WTC11 (cell line): ENCODE measurements around the gene MERTK. TPM values are rescaled to one million over a fixed set of nuclear protein-coding genes. Genes with fewer than 3 reads are reported as not detected.

Experiments used
- ATAC-seq: fragments of 200-7000 bp; cut with Tn5 transposase; 2 replicates; pipeline ENCODE4 v1.10.0; 2021; ENCODE audit warnings: mild to moderate bottlenecking, moderate library complexity
- CTCF ChIA-PET: fragments of 300-600 bp; sonication (Branson Sonifier 250); formaldehyde crosslinking; loops from one replicate; lab custom pipeline; 2021; ENCODE audit warnings: antibody characterized with exemption; lab: Charles Lee
- POLR2A ChIA-PET: fragments of 350-600 bp; sonication (Branson Sonifier 250); formaldehyde crosslinking; loops from one replicate; lab custom pipeline; 2021; ENCODE audit warnings: antibody characterized with exemption; lab: Charles Lee
- DNase-seq: peaks from one replicate; pipeline ENCODE4 v3.0.0; 2021; ENCODE audit warnings: low spot score
- H3K27ac Mint-ChIP-seq: 2 replicates; pipeline ENCODE4 v1.8.0; 2021; ENCODE audit warnings: mixed read lengths
- H3K27me3 Mint-ChIP-seq: 2 replicates; pipeline ENCODE4 v1.8.0; 2021; ENCODE audit warnings: low read depth, mild to moderate bottlenecking, moderate library complexity, mixed read lengths
- H3K36me3 Mint-ChIP-seq: 2 replicates; pipeline ENCODE4 v1.8.0; 2021; ENCODE audit warnings: mixed read lengths
- H3K4me1 Mint-ChIP-seq: 2 replicates; pipeline ENCODE4 v1.8.0; 2022; ENCODE audit warnings: mixed read lengths
- H3K4me3 Mint-ChIP-seq: 2 replicates; pipeline ENCODE4 v1.8.0; 2021; ENCODE audit warnings: mild to moderate bottlenecking, moderate library complexity, mixed read lengths
- H3K9me3 Mint-ChIP-seq: 2 replicates; pipeline ENCODE4 v1.8.0; 2021; ENCODE audit warnings: mixed read lengths
- CREM ChIP-seq: sonication (generic); formaldehyde crosslinking; IDR thresholded peaks from 2 replicates; pipeline ENCODE4 v1.8.1; 2022; ENCODE audit warnings: mild to moderate bottlenecking, missing genetic modification reagents, moderate library complexity
- ELF4 ChIP-seq: sonication (generic); formaldehyde crosslinking; IDR thresholded peaks from 2 replicates; pipeline ENCODE4 v1.8.1; 2022; ENCODE audit warnings: low read depth, mild to moderate bottlenecking, moderate library complexity, missing genetic modification reagents
- EMX1 ChIP-seq: fragments of 250-450 bp; sonication (Bioruptor Pico); IDR thresholded peaks from 2 replicates; pipeline ENCODE4 v1.8.0; 2021; ENCODE audit warnings: mild to moderate bottlenecking
- ETV6 ChIP-seq: sonication (generic); formaldehyde crosslinking; IDR thresholded peaks from 2 replicates; pipeline ENCODE4 v1.8.1; 2022; ENCODE audit warnings: mild to moderate bottlenecking, missing genetic modification reagents
- JAZF1 ChIP-seq: fragments of 250-450 bp; sonication (Bioruptor Pico); IDR thresholded peaks from 2 replicates; pipeline ENCODE4 v1.9.0; 2021; ENCODE audit warnings: moderate library complexity, mild to moderate bottlenecking, inconsistent platforms
- MYBL2 ChIP-seq: sonication (generic); formaldehyde crosslinking; IDR thresholded peaks from 2 replicates; pipeline ENCODE4 v1.8.1; 2023; ENCODE audit warnings: mild to moderate bottlenecking, moderate library complexity, missing genetic modification reagents
- NFE2L1 ChIP-seq: sonication (generic); formaldehyde crosslinking; IDR thresholded peaks from 2 replicates; pipeline ENCODE4 v1.8.1; 2023; ENCODE audit warnings: missing genetic modification reagents
- NR3C1 ChIP-seq: sonication (generic); formaldehyde crosslinking; conservative IDR thresholded peaks from 2 replicates; pipeline ENCODE4 v1.8.1; 2023; ENCODE audit warnings: low read depth, mild to moderate bottlenecking, missing genetic modification reagents
- OVOL2 ChIP-seq: fragments of 250-450 bp; sonication (Bioruptor Pico); IDR thresholded peaks from 2 replicates; pipeline ENCODE4 v1.9.0; 2021; ENCODE audit warnings: mild to moderate bottlenecking, borderline replicate concordance
- ZBTB21 ChIP-seq: sonication (generic); formaldehyde crosslinking; IDR thresholded peaks from 2 replicates; pipeline ENCODE4 v1.8.1; 2023; ENCODE audit warnings: mild to moderate bottlenecking, missing genetic modification reagents, borderline replicate concordance
- ZNF219 ChIP-seq: sonication (generic); formaldehyde crosslinking; IDR thresholded peaks from 2 replicates; pipeline ENCODE4 v1.8.0; 2023; ENCODE audit warnings: missing genetic modification reagents, mild to moderate bottlenecking, borderline replicate concordance
- ZNF317 ChIP-seq: sonication (generic); formaldehyde crosslinking; IDR thresholded peaks from 2 replicates; pipeline ENCODE4 v1.8.1; 2023; ENCODE audit warnings: low read depth, mild to moderate bottlenecking, moderate library complexity, missing genetic modification reagents, borderline replicate concordance
- ZNF396 ChIP-seq: fragments of 250-450 bp; sonication (Bioruptor Pico); IDR thresholded peaks from 2 replicates; pipeline ENCODE4 v1.8.0; 2021; ENCODE audit warnings: mild to moderate bottlenecking, moderate library complexity, borderline replicate concordance
- ZNF416 ChIP-seq: fragments of 250-450 bp; sonication (Bioruptor Pico); IDR thresholded peaks from 2 replicates; pipeline ENCODE4 v1.9.0; 2021; ENCODE audit warnings: mild to moderate bottlenecking, inconsistent platforms
- total RNA-seq: library from RNA; stranded (reverse); gene quantifications from 3 replicates; pipeline ENCODE4 v1.2.3, GENCODE V29; 2021
- TF ChIP-seq, protein P1 (sequence below): sonication (generic); formaldehyde crosslinking; IDR thresholded peaks from 2 replicates; pipeline ENCODE4 v1.8.1; 2023; ENCODE audit warnings: mild to moderate bottlenecking, missing genetic modification reagents
- TF ChIP-seq, protein P2 (sequence below): sonication (generic); formaldehyde crosslinking; IDR thresholded peaks from 2 replicates; pipeline ENCODE4 v1.8.0; 2023; ENCODE audit warnings: mild to moderate bottlenecking, missing genetic modification reagents
- TF ChIP-seq, protein P3 (sequence below): fragments of 250-450 bp; sonication (Bioruptor Pico); IDR thresholded peaks from 2 replicates; pipeline ENCODE4 v1.9.0; 2021; ENCODE audit warnings: mild to moderate bottlenecking, borderline replicate concordance
- TF ChIP-seq, protein P4 (sequence below): sonication (generic); formaldehyde crosslinking; IDR thresholded peaks from 2 replicates; pipeline ENCODE4 v1.8.1; 2023; ENCODE audit warnings: mild to moderate bottlenecking, missing genetic modification reagents, moderate library complexity
- TF ChIP-seq, protein P5 (sequence below): sonication (generic); formaldehyde crosslinking; IDR thresholded peaks from 2 replicates; pipeline ENCODE4 v1.8.1; 2022; ENCODE audit warnings: low read depth, missing genetic modification reagents, borderline replicate concordance
- TF ChIP-seq, protein P6 (sequence below): sonication (generic); formaldehyde crosslinking; IDR thresholded peaks from 2 replicates; pipeline ENCODE4 v1.8.1; 2023; ENCODE audit warnings: mild to moderate bottlenecking, moderate library complexity, missing genetic modification reagents
- TF ChIP-seq, protein P7 (sequence below): sonication (generic); formaldehyde crosslinking; IDR thresholded peaks from 2 replicates; pipeline ENCODE4 v1.8.1; 2022; ENCODE audit warnings: missing genetic modification reagents, borderline replicate concordance

Gene MERTK
- total RNA-seq, 1 experiment from 2014 or later = 6.9 TPM

DNA sequence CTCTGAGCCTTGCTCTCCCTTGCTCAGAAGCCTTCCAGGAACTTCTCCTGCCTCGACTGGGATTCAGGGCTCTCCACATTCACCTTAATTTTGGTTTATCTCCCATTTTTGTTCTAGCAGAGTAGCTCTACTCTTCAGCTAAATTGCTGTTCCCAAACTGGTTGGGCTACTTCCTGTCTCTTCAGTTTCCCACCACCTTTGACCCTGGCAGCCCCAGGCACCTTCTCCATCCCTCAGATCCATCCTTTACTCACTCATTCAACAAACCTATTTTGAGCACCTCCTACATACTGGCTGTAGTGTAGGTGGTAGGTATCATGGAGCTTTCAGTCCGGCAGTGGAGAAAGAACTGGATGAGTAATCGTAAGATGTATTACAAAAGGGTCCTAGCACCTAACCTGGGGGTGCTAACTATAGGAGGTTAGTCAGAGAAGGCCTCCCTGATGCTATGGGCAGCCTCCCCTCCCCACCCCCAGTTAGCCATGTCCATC lies 26.3 kb downstream of the MERTK start (continued):
- TF ChIP-seq, protein P1, sequence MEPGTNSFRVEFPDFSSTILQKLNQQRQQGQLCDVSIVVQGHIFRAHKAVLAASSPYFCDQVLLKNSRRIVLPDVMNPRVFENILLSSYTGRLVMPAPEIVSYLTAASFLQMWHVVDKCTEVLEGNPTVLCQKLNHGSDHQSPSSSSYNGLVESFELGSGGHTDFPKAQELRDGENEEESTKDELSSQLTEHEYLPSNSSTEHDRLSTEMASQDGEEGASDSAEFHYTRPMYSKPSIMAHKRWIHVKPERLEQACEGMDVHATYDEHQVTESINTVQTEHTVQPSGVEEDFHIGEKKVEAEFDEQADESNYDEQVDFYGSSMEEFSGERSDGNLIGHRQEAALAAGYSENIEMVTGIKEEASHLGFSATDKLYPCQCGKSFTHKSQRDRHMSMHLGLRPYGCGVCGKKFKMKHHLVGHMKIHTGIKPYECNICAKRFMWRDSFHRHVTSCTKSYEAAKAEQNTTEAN = no peak
- TF ChIP-seq, protein P2, sequence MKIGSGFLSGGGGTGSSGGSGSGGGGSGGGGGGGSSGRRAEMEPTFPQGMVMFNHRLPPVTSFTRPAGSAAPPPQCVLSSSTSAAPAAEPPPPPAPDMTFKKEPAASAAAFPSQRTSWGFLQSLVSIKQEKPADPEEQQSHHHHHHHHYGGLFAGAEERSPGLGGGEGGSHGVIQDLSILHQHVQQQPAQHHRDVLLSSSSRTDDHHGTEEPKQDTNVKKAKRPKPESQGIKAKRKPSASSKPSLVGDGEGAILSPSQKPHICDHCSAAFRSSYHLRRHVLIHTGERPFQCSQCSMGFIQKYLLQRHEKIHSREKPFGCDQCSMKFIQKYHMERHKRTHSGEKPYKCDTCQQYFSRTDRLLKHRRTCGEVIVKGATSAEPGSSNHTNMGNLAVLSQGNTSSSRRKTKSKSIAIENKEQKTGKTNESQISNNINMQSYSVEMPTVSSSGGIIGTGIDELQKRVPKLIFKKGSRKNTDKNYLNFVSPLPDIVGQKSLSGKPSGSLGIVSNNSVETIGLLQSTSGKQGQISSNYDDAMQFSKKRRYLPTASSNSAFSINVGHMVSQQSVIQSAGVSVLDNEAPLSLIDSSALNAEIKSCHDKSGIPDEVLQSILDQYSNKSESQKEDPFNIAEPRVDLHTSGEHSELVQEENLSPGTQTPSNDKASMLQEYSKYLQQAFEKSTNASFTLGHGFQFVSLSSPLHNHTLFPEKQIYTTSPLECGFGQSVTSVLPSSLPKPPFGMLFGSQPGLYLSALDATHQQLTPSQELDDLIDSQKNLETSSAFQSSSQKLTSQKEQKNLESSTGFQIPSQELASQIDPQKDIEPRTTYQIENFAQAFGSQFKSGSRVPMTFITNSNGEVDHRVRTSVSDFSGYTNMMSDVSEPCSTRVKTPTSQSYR (CRISPR knock-in tag) = no peak
- TF ChIP-seq ETV6 (CRISPR knock-in tag) = no peak
- TF ChIP-seq, protein P3, sequence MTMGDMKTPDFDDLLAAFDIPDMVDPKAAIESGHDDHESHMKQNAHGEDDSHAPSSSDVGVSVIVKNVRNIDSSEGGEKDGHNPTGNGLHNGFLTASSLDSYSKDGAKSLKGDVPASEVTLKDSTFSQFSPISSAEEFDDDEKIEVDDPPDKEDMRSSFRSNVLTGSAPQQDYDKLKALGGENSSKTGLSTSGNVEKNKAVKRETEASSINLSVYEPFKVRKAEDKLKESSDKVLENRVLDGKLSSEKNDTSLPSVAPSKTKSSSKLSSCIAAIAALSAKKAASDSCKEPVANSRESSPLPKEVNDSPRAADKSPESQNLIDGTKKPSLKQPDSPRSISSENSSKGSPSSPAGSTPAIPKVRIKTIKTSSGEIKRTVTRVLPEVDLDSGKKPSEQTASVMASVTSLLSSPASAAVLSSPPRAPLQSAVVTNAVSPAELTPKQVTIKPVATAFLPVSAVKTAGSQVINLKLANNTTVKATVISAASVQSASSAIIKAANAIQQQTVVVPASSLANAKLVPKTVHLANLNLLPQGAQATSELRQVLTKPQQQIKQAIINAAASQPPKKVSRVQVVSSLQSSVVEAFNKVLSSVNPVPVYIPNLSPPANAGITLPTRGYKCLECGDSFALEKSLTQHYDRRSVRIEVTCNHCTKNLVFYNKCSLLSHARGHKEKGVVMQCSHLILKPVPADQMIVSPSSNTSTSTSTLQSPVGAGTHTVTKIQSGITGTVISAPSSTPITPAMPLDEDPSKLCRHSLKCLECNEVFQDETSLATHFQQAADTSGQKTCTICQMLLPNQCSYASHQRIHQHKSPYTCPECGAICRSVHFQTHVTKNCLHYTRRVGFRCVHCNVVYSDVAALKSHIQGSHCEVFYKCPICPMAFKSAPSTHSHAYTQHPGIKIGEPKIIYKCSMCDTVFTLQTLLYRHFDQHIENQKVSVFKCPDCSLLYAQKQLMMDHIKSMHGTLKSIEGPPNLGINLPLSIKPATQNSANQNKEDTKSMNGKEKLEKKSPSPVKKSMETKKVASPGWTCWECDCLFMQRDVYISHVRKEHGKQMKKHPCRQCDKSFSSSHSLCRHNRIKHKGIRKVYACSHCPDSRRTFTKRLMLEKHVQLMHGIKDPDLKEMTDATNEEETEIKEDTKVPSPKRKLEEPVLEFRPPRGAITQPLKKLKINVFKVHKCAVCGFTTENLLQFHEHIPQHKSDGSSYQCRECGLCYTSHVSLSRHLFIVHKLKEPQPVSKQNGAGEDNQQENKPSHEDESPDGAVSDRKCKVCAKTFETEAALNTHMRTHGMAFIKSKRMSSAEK = no peak
- TF ChIP-seq ZNF317 (CRISPR knock-in tag) = no peak
- TF ChIP-seq EMX1 (CRISPR knock-in tag) = no peak

DNA sequence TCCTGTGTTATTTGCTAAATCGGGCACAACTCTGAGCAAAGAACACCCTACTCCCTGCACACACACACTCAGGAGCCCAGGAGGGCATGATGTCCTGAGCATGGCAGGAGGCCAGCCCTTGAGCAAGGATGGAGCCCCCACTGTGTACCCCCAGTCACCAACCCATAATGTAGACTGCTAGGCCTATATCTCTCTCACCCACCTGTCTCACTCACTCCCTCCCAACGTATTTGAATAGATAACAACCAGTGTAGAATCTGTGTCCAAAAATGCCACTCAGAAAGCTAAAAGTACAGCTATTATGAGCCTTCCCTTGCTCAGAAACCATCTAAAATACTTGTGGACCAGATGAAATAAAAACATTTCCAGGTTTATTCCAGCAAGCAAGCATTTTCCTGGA lies 29.3 kb downstream of the MERTK start:
- POLR2A ChIA-PET = interaction anchor here (0.7 kb wide), 1 partner anchor 1195 kb away, joined by 7 read pairs; no protein-coding TSS in a partner anchor
- ATAC-seq = no peak
- TF ChIP-seq, protein P4, sequence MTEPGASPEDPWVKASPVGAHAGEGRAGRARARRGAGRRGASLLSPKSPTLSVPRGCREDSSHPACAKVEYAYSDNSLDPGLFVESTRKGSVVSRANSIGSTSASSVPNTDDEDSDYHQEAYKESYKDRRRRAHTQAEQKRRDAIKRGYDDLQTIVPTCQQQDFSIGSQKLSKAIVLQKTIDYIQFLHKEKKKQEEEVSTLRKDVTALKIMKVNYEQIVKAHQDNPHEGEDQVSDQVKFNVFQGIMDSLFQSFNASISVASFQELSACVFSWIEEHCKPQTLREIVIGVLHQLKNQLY (CRISPR knock-in tag) = no peak
- TF ChIP-seq MYBL2 (CRISPR knock-in tag) (no peak), ZNF219 (CRISPR knock-in tag) (no peak), NFE2L1 (CRISPR knock-in tag) (no peak), ZBTB21 (CRISPR knock-in tag) (no peak), NR3C1 (no peak), EMX1 (CRISPR knock-in tag) (no peak), JAZF1 (CRISPR knock-in tag) (no peak), ZNF396 (CRISPR knock-in tag) (no peak), CREM (CRISPR knock-in tag) (no peak), ELF4 (CRISPR knock-in tag) (no peak), OVOL2 (no peak), ZNF416 (CRISPR knock-in tag) (no peak)
- TF ChIP-seq, protein P5, sequence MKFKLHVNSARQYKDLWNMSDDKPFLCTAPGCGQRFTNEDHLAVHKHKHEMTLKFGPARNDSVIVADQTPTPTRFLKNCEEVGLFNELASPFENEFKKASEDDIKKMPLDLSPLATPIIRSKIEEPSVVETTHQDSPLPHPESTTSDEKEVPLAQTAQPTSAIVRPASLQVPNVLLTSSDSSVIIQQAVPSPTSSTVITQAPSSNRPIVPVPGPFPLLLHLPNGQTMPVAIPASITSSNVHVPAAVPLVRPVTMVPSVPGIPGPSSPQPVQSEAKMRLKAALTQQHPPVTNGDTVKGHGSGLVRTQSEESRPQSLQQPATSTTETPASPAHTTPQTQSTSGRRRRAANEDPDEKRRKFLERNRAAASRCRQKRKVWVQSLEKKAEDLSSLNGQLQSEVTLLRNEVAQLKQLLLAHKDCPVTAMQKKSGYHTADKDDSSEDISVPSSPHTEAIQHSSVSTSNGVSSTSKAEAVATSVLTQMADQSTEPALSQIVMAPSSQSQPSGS = no peak
- TF ChIP-seq, protein P6, sequence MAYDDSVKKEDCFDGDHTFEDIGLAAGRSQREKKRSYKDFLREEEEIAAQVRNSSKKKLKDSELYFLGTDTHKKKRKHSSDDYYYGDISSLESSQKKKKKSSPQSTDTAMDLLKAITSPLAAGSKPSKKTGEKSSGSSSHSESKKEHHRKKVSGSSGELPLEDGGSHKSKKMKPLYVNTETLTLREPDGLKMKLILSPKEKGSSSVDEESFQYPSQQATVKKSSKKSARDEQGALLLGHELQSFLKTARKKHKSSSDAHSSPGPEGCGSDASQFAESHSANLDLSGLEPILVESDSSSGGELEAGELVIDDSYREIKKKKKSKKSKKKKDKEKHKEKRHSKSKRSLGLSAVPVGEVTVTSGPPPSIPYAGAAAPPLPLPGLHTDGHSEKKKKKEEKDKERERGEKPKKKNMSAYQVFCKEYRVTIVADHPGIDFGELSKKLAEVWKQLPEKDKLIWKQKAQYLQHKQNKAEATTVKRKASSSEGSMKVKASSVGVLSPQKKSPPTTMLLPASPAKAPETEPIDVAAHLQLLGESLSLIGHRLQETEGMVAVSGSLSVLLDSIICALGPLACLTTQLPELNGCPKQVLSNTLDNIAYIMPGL = no peak
- TF ChIP-seq, protein P7, sequence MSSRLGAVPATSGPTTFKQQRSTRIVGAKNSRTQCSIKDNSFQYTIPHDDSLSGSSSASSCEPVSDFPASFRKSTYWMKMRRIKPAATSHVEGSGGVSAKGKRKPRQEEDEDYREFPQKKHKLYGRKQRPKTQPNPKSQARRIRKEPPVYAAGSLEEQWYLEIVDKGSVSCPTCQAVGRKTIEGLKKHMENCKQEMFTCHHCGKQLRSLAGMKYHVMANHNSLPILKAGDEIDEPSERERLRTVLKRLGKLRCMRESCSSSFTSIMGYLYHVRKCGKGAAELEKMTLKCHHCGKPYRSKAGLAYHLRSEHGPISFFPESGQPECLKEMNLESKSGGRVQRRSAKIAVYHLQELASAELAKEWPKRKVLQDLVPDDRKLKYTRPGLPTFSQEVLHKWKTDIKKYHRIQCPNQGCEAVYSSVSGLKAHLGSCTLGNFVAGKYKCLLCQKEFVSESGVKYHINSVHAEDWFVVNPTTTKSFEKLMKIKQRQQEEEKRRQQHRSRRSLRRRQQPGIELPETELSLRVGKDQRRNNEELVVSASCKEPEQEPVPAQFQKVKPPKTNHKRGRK (CRISPR knock-in tag) = no peak
- Mint-ChIP-seq H3K27ac (no peak overlapping the region), H3K4me1 (peaks cover 11% of the 10 kb centered on the region), H3K36me3 (peaks cover 14% of the 10 kb centered on the region), H3K27me3 (no peaks in the 10 kb centered on the region), H3K4me3 (no peak overlapping the region), H3K9me3 (peaks cover 5% of the 10 kb centered on the region)
- DNase-seq = no peak
- CTCF ChIA-PET = interaction anchor here (1.0 kb wide), 1 partner anchor 8 kb away, joined by 3 read pairs; no protein-coding TSS in a partner anchor
